Dermis microvascular lymphatic vessel endothelial cell (primary cell): ENCODE measurements around the gene TTC23. TPM values are rescaled to one million over a fixed set of nuclear protein-coding genes. Genes with fewer than 3 reads are reported as not detected.

Experiments used
- DNase-seq, 2 donors: peaks; one replicate each; pipeline versions ENCODE4 v3.0.0 to v3.0.0-alpha.2; 2010; ENCODE audit warnings: low read depth in 2 of 2
- total RNA-seq: library from RNA; depleted of rRNA; stranded (reverse); fragments of >200 nt; gene quantifications from 2 replicates; pipeline ENCODE4 v1.2.1, GENCODE V29; 2014

Gene TTC23, protein sequence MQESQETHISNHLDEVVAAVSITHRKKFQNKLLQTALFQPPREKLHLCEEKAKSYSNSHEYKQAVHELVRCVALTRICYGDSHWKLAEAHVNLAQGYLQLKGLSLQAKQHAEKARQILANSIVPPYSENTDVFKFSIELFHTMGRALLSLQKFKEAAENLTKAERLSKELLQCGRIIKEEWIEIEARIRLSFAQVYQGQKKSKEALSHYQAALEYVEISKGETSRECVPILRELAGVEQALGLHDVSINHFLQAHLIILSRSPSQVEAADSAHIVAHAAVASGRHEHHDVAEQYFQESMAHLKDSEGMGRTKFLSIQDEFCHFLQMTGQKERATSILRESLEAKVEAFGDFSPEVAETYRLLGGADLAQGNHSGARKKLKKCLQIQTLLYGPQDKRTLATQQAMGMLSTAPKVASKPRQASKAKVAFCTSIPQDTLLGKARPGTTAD
- total RNA-seq, result 12.5 and 17.1 TPM in 2 replicates

DNA sequence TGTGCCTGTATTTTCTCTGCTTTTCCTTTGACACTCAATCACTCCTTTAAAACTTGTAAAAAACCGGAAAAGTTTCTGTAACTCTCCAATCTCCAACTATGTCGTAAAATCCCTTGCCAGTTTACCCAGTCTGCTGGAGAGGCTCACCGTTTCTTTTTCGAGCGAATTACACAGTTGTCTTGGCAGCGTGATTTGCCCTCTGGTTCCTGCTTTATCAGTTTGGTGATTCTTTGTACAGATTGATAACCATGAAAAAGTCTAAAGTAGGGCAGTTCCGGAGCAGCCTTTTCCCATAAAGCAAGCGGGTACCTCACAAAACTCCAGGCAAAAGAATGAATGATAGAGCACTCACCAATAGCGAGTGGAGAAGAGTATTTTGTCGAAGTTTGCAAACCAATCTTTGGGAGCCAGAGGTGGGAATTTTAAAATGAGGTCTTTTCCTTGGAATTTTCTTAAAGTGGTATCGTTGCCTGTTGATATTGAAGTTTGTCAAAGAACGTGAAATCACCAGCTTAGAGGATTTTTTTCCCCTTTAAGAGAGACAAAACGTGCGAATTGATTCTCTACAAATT, at the start of gene TTC23:
Gene TTC23, minus strand, starts transcription at position 312 of the 572 bp plus-strand sequence. CDS start 20,869 bp downstream, outside the sequence.
- peak; percentile 33 to 89 for DNase-seq

DNA sequence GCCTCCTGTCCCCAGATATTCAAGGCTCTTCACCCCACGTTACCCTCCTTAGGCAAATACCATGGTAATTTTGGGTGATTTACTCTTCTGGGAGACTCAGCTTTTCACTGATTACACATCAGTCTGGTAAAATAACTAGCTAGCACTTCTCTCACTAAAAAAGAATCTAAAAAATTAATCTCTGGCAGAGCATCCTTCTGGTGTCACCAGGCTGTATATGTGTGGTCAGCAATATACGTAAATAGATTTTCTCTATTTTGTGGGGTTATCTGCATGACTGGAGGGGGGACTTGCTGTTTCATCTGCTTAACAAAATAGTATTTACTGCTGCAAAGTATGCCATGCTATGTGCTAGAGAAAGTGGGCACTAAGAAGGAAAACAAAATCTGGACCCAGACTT, 47.0 kb upstream of the TTC23 start:
- DNase-seq, result no peak

DNA sequence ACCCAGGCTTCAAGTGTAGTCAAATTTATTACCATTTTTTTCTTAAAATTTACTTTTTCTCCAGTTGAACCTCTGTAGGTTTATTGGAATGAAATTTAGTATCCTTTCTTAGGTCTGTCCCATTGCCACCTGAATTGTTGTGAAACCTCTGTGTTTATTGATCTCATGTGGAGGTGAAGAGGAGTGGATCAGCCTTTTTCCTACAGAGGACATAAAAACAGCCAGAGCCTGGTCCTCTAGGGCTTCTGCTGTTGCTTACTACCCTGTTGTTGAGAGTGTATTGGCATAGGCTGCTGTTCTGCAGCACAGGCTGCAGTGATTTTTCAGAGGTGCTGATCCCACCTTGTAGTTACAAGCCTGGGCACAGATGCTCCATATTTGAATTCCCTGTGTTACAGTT, 46.5 kb upstream of the TTC23 start:
- no peak for DNase-seq

DNA sequence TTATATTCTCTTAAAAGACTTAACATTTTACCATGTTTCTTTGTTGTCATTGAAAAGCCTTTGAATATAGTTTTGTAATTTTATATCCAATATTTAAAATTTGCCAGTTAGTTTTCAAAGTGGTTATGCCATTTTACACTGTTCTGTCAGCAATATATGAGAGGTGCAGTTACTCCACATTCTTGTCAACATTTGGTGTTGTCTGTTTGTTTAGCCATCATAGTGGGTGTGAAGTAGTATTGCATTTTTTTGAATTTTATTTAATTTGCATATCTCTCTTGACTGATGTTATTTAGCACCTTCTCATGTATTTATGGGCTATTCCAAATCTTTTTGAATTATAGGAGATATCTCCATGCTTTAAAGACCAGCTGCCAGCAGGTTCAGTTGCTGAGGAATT, 42.3 kb upstream of the TTC23 start:
- no peak for DNase-seq

DNA sequence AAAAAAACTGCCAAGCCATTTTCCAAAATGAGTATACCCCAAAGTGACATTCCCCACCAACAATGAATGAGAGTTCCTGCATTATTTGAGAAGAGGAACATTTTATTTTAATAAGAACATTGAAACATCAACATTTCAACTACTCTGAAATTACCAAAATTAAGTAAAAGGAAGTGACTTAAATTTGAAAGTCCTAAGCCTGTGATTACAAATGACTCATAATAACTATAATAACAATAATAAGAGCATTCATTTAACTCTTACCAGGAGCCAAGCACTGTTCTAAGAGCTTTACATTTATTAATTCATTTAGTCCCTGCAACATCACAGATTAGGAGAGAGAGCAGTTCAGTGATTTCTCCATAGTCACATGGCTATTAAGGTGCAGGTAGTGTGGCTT, 34.3 kb upstream of the TTC23 start:
- DNase-seq, result peak in 1 of 2 donors; percentile 11

DNA sequence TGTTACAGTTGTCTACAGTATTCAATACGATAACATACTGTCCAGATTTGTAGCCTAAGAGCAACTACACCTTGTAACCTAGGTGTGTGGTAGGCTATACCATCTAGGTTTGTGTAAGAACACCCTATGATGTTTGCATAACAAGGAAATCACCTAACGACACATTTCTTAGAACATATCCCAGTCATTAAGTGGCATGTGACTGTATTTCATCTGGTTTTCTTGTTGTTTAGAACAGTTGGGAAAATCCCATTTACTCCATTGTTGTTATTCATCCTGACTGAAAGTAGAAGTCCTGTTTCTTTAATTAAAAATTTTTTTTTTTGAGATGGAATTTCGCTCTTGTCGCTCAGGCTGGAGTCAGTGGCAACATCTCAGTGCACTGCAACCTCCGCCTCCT, 33.2 kb upstream of the TTC23 start:
- DNase-seq, result peak in 1 of 2 donors; percentile 16

DNA sequence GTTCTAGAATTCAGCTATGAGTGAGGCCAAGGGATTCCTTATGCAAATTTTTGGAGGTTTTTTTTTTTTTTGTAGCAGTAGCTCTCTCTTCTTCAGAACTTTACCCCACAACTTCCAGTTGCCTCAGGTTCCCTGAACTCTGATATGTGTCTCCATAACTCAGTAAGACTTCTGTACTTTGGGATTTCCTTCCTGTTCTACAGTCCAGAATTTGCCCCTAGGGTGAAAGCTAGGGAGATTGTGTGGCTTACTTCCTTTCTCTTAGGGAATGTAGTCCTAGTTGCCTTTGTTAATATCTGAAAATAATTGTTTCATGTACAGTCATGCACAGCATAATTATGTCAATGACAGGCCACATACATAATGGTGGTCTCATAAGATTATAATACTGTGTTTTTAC, 32.7 kb upstream of the TTC23 start:
- DNase-seq, result no peak

DNA sequence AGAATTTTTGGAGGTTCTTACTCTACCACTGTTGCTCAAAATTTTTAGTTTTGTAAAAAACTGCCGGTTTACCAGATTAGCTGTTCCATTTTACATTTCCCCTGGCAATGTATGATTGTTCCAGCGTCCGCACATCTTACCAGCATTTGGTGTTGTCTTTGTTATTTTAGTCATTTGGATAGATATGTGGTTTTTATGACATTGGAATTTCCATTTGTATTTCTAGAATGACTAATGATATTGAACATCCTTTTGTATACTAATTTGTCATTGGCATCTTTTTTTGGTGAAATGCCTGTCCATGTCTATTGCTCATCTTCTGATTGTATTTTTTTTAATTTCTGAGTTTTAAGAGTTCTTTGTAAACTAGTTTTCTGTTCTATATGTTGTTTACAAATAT, 30.4 kb upstream of the TTC23 start:
- no peak for DNase-seq

DNA sequence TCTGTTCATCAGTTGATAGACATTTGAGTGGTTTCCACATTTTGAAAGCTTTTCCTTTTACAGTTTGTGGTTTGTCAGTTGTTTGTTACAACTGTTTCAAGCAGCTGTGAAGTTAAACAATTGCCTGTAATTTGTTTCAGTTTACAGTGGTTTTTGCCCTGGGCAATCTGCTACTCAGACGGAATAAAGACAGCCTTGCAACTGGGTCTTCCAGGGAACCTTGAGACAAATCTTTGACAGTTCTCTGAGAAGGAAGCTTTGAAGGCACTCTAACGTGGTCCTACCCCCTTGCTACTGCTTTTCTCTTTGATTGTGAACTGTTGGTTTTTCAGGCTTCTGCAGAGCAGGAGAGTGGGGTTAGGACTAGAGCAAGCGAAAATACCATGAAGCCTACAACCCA, 29.9 kb upstream of the TTC23 start:
- DNase-seq, result no peak

DNA sequence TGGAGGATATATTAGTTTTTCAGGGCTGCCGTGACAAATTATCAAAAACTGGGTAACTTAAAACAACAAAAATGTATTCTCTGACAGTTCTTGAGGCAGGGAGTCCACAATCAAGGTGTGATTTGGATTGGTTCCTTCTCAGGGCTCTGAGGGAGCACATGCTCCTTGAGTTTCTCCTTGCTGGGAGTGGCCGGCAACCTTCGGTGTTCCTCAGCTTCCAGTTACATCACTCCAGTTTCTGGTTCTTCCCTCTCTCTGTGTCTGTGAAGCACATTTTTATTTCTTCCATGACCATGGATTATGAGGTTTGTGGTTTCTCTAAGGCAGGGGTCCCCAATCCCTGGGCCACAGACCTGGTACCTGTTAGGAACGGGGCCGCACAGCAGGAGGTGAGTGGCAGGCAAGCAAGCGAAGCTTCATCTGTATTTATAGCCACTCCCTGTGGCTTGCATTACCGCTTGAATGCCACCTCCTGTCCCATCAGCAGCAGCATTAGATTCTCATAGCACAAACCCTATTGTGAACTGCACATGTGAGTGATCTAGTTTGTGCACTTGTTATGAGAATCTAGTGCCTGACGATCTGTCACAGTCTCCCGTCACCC, 26.2 kb upstream of the TTC23 start:
- DNase-seq, result no peak

DNA sequence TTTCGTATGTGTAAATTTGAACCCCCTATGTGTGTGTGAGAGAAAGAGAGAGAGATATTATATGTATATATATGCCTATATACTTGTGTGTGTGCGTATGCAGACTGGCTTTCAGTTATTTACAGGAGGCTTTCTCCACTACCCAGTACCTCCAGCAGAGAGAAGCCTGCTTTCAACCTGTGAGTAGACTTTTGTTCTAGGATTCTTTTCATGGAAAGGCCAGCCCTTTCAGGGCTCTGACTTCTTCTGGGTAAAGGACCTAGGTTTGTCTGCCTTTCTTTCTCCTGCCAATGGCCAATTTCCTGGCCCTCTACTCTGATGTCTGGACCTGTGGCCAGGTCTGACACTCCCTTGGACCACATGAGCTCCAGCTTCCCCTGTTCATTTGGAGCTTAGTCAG, 25.7 kb upstream of the TTC23 start:
- no peak for DNase-seq

DNA sequence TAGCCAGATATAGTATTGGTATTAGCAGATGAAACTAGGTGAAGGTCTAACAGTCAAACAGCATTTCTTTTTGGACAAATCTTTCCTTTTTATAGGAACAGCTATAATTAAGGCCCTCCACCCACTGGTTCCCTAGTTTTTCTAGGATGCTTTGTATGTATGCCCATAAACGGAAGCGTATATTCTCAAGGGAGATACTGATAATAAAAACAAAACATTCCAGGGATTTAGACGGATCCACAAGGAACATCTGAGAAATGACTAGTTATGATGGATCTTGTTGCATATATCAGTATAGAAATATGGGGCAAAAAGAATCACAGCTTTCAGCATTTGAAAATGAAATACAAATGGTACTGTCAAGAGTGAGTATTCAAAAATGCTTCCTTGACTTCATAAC, 24.4 kb upstream of the TTC23 start:
- DNase-seq, result no peak

DNA sequence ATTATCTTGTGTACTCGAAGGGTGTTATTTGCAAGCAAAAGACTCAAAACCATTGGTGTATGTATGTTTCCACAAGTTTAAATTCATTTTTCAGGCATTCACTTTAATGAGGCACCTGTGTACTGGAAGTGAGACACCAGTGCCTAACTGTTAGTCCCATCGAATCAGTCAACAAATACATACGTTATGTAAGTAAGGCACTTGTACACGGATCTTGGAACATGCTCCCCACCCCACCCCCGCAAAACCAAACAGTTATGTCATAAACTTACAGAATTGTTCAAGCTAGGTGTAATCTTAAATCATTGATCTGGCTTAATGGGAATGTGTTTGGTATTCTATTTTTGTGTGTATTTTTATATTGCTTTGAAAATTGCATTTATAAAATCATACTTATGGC, 19.1 kb upstream of the TTC23 start:
- DNase-seq, result no peak

DNA sequence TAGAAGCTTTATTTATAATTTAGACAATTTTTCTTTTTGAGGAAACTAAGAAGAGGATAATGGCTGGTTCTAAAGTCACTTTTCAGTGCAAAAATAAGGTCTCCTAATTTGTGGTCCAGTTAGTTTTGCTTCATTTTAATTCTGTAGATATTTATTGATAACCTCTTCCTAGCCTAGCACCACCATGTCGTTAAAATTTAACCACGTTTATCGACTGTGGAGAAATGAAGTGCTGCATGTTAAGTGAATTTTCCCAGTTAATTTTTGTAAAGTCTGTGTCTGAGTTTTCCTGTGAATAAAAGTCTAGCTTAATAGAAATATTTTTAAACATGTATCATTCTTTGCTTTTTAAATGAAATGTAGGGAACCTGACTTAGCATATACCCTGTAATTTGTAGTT, 18.6 kb upstream of the TTC23 start:
- no peak for DNase-seq

DNA sequence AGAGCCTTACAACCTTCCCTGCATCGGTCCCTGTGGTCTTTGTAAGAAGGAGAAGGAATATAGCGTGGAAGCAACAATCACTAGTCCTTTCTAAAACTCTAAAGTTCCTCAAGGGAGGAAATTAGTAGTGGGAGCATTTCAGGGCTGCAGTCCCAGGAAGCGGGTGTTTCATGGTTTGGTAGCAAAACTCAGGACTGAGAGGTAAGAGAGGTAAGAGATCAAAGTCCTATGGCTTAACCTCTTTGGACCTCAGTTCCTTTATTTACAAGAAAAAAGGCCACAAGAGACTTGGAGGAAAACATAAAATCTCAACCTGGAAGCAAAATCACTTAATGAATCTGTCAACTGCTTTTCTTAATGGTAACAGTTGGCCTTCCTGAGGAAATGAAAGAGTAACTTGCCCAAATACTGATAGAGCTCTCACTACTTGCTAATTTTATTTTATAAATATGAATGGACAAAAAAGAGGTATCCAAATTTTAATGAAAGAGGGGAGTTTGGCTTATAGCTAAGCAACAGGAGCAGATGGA, 16.2 kb upstream of the TTC23 start:
- DNase-seq, result peak in 1 of 2 donors; percentile 61

DNA sequence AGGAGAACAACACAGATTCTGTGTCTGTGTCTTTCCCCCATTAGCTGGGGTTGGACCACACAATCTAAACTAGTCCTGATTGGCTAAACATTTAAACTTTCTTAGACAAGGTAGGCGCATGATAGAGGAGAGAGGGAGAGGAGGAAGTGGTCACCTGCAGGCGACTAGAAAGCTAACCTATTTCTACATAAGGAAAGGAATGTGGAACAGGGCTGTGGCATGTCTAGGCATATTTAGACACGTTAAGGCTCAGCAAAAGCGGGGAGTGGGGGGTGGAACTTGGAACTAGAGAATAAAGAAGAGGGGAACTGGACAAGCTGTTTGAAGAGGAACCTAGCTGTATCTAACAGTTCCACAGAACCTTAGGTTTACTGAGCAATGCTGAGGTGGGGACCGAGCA, 14.7 kb upstream of the TTC23 start:
- DNase-seq, result no peak

DNA sequence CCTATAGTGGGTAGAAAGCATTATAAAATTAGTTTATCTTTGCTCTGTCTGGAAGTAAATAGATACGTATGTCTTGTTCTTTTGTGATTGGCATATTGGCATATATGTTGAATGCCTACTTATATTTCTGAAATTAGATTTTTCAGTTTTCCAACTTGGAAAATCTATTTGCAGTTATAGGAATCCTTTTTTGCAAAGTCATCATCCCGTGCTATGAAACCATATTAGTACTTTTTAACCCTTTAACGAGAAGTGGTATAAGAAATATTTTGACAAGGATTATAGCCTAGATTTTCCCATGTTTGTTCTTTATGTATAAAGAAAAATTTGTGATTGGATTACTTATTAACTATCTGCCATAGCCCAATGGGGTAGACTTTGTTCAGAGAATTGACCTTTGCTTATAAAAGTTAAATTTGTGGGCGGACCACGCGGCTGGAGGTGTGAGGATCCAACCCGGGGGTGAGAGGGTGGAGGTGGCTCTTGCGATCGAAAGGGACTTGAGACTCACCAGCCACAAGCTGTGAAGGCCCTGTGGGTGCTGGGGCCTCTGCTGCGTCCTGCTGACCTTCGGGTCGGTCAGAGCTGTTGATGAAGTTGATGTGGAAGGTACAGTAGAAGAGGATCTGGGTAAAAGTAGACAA, 7.8 kb upstream of the TTC23 start:
- DNase-seq, result no peak

DNA sequence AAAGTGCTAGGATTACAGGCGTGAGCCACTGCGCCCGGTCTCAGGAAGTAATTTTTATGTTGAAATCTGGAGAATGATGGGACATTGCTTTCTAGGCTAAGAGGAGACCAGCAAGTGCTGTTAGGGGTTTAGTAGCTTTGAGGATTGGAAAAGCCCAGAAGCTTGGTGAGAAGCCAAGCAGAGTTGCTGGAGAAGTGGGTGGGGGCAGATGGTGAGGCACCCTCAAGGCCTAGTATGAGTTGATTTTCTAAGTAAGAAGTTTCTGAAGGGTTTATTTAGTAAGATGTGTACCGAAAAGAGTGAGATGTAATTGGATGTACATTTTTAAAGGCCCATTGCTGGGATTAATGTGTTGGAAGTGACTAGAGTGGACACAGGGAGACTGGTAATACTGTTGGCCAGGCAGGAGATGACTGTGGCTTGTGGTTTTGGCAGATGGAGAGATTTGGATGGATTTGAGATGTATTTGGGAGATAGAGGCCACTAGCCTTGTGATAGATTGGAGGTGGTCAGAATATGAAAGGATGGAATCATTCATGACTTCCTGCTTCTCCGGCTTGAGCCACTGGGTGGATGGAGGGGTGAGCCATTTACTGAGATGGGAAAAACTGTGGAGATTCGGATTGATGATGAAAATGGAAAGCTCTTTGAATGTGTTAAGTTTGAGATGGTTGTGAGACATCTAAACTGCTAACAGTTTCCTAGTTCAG, 4.2 kb upstream of the TTC23 start:
- no peak for DNase-seq

DNA sequence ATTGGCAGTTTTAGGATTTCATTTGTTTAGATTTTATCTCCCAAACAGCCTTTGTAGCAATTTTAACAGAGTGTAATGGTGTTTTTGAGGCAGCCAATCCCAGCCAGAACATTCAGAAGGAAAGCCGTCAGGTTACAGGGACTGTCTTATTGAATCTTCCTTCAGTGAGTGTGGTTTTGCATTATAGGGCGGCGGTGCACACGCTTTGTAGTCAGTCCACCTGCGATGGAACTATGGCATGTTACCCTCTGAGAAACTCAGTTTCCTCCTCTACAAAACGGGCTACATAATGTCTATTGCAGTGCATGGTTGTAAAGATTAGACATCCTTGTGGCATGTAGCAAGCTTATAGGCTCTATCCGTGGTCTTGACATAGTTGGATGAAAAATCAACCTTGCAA, 2.9 kb upstream of the TTC23 start:
- DNase-seq, result no peak

DNA sequence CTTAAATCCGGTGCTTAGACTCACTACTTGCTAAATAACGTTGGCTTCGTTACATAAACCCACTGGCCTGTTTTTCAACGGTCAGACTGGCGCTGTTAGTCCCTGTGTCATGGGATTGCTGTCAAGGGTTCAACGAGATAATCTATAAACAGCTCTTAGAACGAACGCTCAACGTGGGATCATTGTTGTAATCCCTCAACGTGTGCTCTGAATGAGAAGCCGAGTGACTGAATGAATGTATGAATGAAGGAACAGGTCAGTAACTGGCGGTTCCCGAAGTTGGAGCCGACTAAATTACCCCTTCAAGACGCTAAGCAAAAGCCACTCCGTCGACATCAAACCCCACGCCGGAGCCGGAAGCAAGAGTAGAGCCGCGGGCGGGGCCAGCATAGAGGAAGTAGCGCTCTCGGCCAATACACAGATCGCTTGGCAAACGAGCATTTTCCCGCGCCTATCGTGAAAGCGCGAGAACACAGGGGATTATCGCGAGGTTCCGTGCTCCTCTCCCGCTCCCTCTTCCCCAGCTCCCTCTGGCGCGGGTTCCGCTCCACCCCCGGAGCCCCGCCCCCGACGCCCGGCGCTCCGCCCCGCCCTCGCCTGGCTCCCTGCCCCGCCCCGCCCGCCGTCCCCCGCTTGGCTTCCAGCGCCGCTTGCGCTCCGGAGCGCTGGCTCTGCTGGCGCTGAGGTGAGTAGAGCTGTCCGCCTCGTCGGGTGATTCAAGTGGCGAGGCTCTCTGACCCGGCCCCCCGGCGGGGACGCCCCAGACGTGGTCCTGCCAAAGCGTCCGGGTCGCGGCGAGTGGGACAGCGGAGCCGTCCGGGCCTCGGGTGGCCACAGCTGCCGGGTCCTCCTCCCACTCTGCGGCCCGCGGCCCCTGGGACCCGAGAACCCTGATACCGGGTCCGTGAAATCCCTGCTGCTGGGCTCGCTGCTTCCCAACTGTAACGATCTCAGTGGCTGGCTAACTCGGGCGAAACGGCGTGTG, 1.8 kb upstream of the TTC23 start, which contains the start of gene LRRC28:
Gene LRRC28, plus strand, starts transcription at position 625 of the 985 bp plus-strand sequence. CDS start 4,477 bp downstream, outside the sequence.
- DNase-seq, result peak; percentile 98 to 99
